Stimulated activated CD4-positive, alpha-beta T cell treated with anti-CD3 and anti-CD28 coated beads, Interleukin-4, amount 100 ng/mL, for 4 hours (primary cell): ENCODE data around the gene TRIM32.

Source experiments
- DNase-seq, 2 experiments: peaks; one replicate each; pipeline ENCODE4 v3.0.0-alpha.2; 2020

Gene TRIM32

GRCh38 chr9:116687074-116687753, at the start of gene TRIM32:
Gene TRIM32 (plus strand): TSS chr9:116687305. CDS start chr9:116697743, 10,438 bp downstream.
- DNase-seq = peak; percentile 90 to 97

GRCh38 chr9:116639251-116639741, 47.8 kb upstream of the TRIM32 start:
- DNase-seq = no peak

GRCh38 chr9:116641292-116642059, 45.6 kb upstream of the TRIM32 start:
- DNase-seq = no peak

GRCh38 chr9:116643691-116644090, 43.4 kb upstream of the TRIM32 start:
- DNase-seq = no peak

- no peak for DNase-seq
Measured at GRCh38 chr9:116644091-116644688, 42.9 kb upstream of the TRIM32 start.

- DNase-seq = no peak
Measured at GRCh38 chr9:116646661-116647514, 40.2 kb upstream of the TRIM32 start.

GRCh38 chr9:116647515-116647809, 39.6 kb upstream of the TRIM32 start:
- no peak for DNase-seq

- DNase-seq = no peak
Measured at GRCh38 chr9:116653348-116654058, 33.6 kb upstream of the TRIM32 start.

- no peak for DNase-seq
Measured at GRCh38 chr9:116654059-116654355, 33.1 kb upstream of the TRIM32 start.

- DNase-seq = no peak
Measured at GRCh38 chr9:116656501-116656971, 30.6 kb upstream of the TRIM32 start.

GRCh38 chr9:116656977-116657376, 30.1 kb upstream of the TRIM32 start:
- no peak for DNase-seq

GRCh38 chr9:116658265-116658664, 28.8 kb upstream of the TRIM32 start:
- DNase-seq = no peak

- DNase-seq = no peak
Measured at GRCh38 chr9:116661037-116661954, 25.8 kb upstream of the TRIM32 start.

- DNase-seq = no peak
Measured at GRCh38 chr9:116662646-116663310, 24.3 kb upstream of the TRIM32 start.

- DNase-seq = no peak
Measured at GRCh38 chr9:116663581-116663980, 23.5 kb upstream of the TRIM32 start.

GRCh38 chr9:116668970-116669695, 18.0 kb upstream of the TRIM32 start:
- DNase-seq = no peak

GRCh38 chr9:116671605-116672004, 15.5 kb upstream of the TRIM32 start:
- DNase-seq = no peak

- DNase-seq = no peak
Measured at GRCh38 chr9:116673375-116673774, 13.7 kb upstream of the TRIM32 start.

GRCh38 chr9:116674210-116674980, 12.7 kb upstream of the TRIM32 start:
- no peak for DNase-seq
